GM21447 (cell line): ENCODE data around the gene SPIN1.

Experiments
- ATAC-seq: cut with Tn5 transposase; IDR thresholded peaks from one replicate; pipeline ENCODE4 v1.9.1; 2021; ENCODE audit not compliant: unreplicated experiment

SPIN1 gene

GRCh38 chr9:88433583-88434255 lies 45.5 kb downstream of the SPIN1 start:
- no peak for ATAC-seq

DNA sequence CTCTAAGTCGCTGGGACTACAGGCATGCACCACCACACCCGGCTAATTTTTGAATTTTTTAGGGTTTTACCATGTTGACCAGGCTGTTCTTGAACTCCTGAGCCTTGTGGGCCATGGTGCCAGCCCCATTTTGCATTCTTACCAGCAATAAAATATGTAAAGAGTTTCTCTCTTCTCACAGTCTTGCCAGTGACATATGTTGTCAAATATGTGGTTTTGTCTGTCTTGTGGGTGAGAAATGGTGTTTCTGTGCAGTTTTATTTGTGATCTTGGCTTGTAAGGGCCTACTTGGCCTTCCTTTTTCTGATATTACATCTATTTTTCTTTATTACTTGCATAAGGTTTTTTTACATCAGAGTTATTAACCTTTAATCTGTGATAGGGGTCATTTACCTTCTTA lies 47.1 kb downstream of the SPIN1 start:
- ATAC-seq, result no peak

DNA sequence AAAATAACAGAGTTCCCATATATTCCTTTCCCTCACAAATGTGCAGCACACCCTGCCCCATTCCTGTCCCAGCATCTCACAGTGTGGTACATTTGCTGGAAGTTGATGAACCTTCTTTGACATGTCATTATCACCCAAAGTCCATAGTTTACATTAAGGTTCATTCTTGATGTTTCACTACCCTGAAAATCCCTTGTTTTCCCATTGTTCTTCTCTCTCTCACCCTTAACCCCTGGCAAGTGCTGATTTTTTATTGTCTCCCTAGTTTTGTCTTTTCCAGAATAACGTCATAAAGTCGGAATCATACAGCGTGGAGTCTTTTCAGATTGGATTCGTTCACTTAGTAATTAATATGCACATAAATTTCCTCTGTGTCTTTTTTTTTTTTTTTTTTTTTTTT lies 48.1 kb downstream of the SPIN1 start:
- no peak for ATAC-seq

GRCh38 chr9:88437210-88438146 lies 49.2 kb downstream of the SPIN1 start:
- no peak for ATAC-seq

DNA sequence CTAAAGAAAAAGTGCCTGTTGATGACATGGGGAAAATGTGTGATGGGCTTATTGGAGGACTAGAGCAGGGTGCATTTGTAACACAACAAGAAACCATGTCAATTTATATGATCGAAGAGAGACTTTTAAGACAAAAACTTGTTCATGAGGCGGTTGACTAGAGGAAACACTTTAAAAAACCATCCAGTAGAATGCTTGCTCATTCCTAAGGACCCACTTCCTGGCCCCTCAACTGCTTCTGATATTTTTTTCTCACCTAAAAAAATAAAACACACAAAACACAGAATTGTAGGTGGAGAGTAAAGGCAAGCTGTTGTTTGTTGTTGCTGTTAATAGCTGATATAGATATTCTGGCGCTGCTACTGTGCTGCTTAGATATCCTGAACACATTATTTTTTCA lies 50.6 kb downstream of the SPIN1 start:
- ATAC-seq, result no peak

GRCh38 chr9:88441301-88442007 lies 53.2 kb downstream of the SPIN1 start:
- no peak for ATAC-seq

DNA sequence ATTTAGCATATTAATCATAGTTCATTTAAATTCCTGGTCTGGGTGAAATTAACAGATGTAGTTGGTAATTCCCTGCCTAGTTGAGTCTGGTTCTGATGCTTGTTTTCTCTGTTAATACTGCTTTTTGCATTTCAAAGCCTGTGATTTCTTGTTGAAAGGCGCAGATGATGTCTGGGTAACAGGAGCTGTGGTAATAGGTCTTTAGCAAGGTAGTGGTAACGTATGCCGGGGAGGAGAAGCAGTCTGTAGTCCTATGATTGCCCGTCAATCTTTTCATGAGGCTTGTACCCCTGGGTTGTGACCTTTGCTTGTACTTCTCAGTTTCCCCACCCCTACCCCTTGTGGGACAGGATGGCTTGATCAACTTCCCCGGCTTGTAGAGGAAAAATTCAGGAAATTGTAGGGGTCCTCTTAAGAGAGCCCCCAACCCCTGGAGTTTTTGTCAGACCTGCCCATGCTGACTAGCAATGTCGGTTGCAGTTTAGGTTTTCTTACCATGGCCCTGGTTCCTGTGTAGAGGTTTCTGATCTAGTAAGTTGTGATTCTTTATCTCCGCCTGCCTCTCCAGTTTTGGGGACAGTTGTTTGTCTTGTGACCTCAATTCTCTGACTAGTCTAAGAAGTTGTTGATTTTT lies 55.4 kb downstream of the SPIN1 start:
- ATAC-seq, result no peak

GRCh38 chr9:88446728-88447127 lies 58.5 kb downstream of the SPIN1 start:
- no peak for ATAC-seq

DNA sequence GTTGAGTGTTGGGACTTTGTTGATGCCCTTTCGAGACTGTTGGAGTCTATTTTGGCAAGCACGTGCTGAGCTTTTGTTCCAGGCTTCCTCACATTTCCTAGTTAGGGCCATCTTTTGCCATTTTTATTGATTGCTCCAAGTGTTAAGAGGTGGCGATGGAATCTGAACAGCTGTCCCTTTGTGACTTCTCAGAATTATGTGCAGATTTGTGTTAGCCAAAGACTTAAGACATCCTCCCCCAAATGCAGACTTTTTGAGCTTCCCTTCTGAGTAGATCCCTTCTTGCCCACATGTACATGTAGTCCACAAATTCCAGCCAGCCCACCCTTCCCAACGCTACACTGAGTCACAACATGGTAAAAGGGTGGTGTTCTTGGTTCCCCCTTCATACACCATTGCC lies 59.2 kb downstream of the SPIN1 start:
- no peak for ATAC-seq

DNA sequence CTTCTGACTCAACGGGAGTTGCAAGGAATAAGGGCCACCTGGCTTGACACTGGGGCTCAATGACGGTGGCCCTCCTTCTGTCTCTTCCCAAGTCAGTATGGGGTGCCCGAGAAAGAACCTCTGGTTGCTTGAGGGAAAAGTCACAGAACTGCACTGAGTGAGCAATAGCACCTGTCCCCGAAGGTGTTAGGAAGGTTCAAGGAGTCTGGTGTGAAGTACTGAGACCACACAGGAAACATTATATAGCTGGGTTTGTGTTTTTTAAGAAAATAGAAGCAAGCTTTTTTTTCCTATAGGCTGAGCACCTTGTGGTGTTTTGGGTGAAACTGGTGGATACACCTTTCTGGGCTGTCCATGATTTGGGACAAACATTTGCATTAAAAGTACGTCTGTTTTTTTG lies 62.9 kb downstream of the SPIN1 start:
- ATAC-seq, result no peak

DNA sequence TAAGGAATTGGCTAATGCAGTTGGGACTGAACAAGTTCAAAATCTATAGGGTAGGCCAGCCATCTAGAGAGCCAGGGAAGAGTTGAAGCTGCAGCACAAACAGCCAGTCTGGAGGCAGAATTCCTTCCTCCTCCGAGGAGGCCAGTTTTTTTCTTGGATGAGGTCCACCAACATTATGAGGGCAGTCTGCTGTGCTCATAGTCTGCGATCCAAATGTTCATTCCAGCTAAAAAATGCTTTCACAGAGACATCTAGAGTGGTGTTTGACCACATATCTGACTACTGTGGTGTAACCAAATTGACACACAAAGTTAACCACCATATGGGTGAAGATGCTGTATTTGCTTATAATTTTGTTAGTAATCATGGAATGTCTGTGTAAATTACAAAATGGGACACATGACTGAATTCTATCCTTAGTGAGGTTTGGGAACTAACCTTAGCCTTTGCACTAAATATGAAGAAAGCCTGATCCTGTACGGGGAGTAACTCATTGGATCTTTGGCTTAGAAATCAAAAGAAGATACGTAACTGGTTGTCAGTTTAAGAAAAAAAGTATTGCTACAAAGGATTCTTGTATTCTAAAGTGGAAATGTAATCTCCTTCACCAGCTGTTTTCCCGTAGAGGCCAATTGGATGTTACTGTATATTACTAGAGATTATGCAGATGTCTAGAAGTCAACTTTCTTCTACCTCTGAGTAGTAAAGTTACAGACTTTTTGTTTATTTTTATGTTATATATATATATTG lies 70.6 kb downstream of the SPIN1 start:
- ATAC-seq, result no peak

DNA sequence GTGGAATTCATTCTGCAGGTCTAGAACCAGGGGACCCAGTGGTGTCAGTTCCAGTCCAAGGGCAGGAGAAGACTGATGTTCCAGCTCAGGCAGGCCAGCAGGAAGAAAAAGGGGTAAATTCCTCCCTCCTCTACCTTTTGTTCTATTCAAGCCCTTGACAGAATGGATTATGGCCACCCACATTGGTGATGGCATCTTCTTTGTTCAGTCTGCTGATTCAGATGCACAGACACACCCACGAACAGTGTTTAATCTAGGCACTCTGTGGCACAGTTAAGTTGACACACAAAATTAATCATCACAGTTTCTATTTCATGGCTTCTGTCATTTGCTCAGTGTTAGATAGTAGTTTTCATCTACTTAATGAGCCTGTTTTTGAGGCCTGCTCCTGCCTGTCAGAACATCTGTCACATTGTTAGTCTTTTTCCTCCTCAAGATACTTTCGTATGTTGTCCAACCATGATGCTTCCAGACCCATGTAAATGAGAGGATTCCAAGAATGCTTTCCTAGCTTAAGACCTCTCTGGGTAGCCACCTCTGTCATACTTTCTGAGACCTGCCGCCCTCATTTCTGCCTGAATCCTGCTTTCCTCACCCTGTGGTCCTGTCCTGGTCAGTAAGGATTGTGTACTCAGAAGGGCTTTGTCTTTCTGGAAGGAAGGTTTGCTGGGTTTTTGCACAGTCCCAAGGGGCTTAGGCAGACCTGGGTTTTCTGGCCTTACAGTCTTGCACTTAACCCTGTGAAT lies 72.5 kb downstream of the SPIN1 start:
- ATAC-seq, result no peak

- no peak for ATAC-seq
Observed at GRCh38 chr9:88462191-88462590, 73.9 kb downstream of the SPIN1 start.

GRCh38 chr9:88464851-88465250 lies 76.6 kb downstream of the SPIN1 start:
- no peak for ATAC-seq

DNA sequence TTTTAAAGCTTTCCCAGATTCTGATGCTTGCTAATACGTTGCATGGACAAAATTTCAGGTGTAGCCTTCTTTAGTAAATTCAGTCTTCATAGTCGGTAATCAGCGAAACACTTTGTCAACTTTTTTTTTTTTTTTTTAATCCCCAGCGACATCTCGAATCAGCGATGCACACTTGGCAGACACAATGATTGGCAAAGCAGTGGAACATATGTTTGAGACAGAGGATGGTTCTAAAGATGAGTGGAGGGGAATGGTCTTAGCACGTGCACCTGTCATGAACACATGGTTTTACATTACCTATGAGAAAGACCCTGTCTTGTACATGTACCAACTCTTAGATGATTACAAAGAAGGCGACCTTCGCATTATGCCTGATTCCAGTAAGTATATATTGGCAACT lies 80.0 kb downstream of the SPIN1 start:
- ATAC-seq, result no peak

- no peak for ATAC-seq
Observed at GRCh38 chr9:88476491-88477271, 88.4 kb downstream of the SPIN1 start.

- ATAC-seq, result no peak
Observed at GRCh38 chr9:88477300-88477751, 89.1 kb downstream of the SPIN1 start.

GRCh38 chr9:88478246-88478645 lies 90.0 kb downstream of the SPIN1 start:
- no peak for ATAC-seq

DNA sequence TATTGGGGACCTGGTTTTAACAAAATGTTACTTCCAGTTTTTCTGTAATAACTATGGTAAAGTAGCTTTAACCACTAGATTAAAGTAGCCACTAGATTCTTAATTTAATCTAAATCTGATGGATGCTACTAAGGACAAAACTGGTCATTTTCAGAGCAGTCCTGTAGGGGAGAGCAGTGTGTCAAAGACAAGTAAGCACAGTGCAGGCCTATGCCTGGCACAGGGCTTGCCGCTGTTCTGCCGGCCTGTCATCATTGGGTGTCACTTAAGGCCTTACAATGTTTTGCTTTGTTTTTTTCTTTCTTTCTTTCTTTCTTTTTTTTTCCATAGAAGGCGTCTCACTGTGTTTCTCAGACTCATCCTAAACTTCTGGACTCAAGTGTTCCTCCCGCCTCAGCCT lies 93.7 kb downstream of the SPIN1 start:
- ATAC-seq, result no peak
